Endothelial cell of umbilical vein (primary cell): ENCODE data around the gene RILP. TPM values are rescaled to one million over a fixed set of nuclear protein-coding genes. Genes with fewer than 3 reads are reported as not detected.

ENCODE experiments used
- BruUV-seq: library from RNA; stranded (reverse); fragments of 400-500 nt; replicated peaks from 2 replicates; lab custom pipeline; 2021; lab: Mats Ljungman, UMichigan
- CTCF ChIA-PET: fragments of 300-600, 350-600 bp; sonication (Branson Sonifier 250); formaldehyde crosslinking; loops from one replicate; lab custom pipeline; 2021; ENCODE audit warnings: antibody characterized with exemption, inconsistent platforms; lab: Charles Lee
- POLR2A ChIA-PET: fragments of 300-600, 350-600 bp; sonication (Branson Sonifier 250); formaldehyde crosslinking; loops from one replicate; lab custom pipeline; 2021; ENCODE audit warnings: antibody characterized with exemption, inconsistent platforms; lab: Charles Lee
- DNase-seq: peaks from one replicate; pipeline ENCODE4 v3.0.0-alpha.2; 2011; ENCODE audit warnings: low read depth, low spot score
- FAIRE-seq: peaks from 2 replicates; lab custom pipeline; 2011; peaks lifted over from hg19 to GRCh38; lab: Jason Lieb, UNC
- H2AFZ ChIP-seq: 2 replicates; pipeline ENCODE4 v1.6.0; 2012; ENCODE audit warnings: low read depth, low read length, control low read depth, inconsistent platforms
- H3K27ac ChIP-seq: 2 replicates; pipeline ENCODE4 v1.5.1; 2011; ENCODE audit warnings: low read depth, mild to moderate bottlenecking, control low read depth, low read length, moderate library complexity; ENCODE audit not compliant: insufficient read depth
- H3K27me3 ChIP-seq, 2 experiments: 2 replicates each; pipeline versions ENCODE4 v1.6.0 to v1.6.1; 2011; ENCODE audit warnings: low read length in 2 of 2, mixed read lengths in 1 of 2; ENCODE audit not compliant: control insufficient read depth in 2 of 2, insufficient read depth in 2 of 2
- H3K36me3 ChIP-seq, 2 experiments: 2 replicates in 1 of 2; 3 replicates in 1 of 2; pipeline ENCODE4 v1.5.1; 2011; ENCODE audit warnings: low read length in 2 of 2, mild to moderate bottlenecking in 1 of 2, moderate library complexity in 1 of 2; ENCODE audit not compliant: control insufficient read depth in 2 of 2, insufficient read depth in 2 of 2; ENCODE audit errors: extremely low read depth in 1 of 2
- H3K4me1 ChIP-seq: 3 replicates; pipeline ENCODE4 v1.5.1; 2011; ENCODE audit warnings: mild to moderate bottlenecking, low read length; ENCODE audit not compliant: control insufficient read depth, insufficient read depth; ENCODE audit errors: extremely low read depth
- H3K4me2 ChIP-seq: 2 replicates; pipeline ENCODE4 v1.6.1; 2011; ENCODE audit warnings: low read length, control low read depth, mixed read lengths; ENCODE audit not compliant: insufficient read depth
- H3K4me3 ChIP-seq, 3 experiments: fragments of 200-600 bp in 1 of 3; sonication (generic), shearing (Covaris generic) in 1 of 3; replicated peaks in 1 of 3; 2 replicates each; pipeline ENCODE4 v1.5.1; 2011 to 2016; ENCODE audit warnings: control low read depth in 3 of 3, low read length in 3 of 3, mild to moderate bottlenecking in 2 of 3, inconsistent platforms in 1 of 3, low read depth in 1 of 3, moderate library complexity in 1 of 3; ENCODE audit not compliant: insufficient read depth in 1 of 3
- H3K79me2 ChIP-seq: 2 replicates; pipeline ENCODE4 v1.6.0; 2012; ENCODE audit warnings: low read length, inconsistent platforms; ENCODE audit not compliant: control insufficient read depth, insufficient read depth
- H3K9ac ChIP-seq: replicated peaks from 2 replicates; pipeline ENCODE3; 2011; ENCODE audit warnings: low read length, control low read depth; ENCODE audit not compliant: insufficient read depth; ENCODE audit errors: extremely low read depth
- H3K9me1 ChIP-seq: replicated peaks from 3 replicates; pipeline ENCODE4 v1.6.0; 2011; ENCODE audit warnings: mild to moderate bottlenecking, low read length; ENCODE audit not compliant: control insufficient read depth, insufficient read depth; ENCODE audit errors: extremely low read depth
- H3K9me3 ChIP-seq: replicated peaks from 2 replicates; pipeline ENCODE4 v1.5.1; 2012; ENCODE audit warnings: low read length, inconsistent platforms; ENCODE audit not compliant: control insufficient read depth, insufficient read depth
- H4K20me1 ChIP-seq: replicated peaks from 2 replicates; pipeline ENCODE3; 2011; ENCODE audit warnings: mild to moderate bottlenecking, low read length; ENCODE audit not compliant: control insufficient read depth, insufficient read depth; ENCODE audit errors: extremely low read depth
- CTCF ChIP-seq, 2 donors: IDR thresholded peaks; 1 replicate in 1 of 2; 2 replicates in 1 of 2; pipeline ENCODE4 v1.5.1; 2011; ENCODE audit warnings: low read length in 2 of 2, mild to moderate bottlenecking in 2 of 2, moderate library complexity in 2 of 2, control low read depth in 1 of 2, inconsistent platforms in 1 of 2, low read depth in 1 of 2; ENCODE audit not compliant: insufficient read depth in 1 of 2; ENCODE audit errors: extremely low read depth in 1 of 2
- EZH2 ChIP-seq: IDR thresholded peaks from 2 replicates; pipeline ENCODE4 v1.6.1; 2012; ENCODE audit warnings: borderline replicate concordance, low read depth, mild to moderate bottlenecking, moderate library complexity, low read length, inconsistent platforms; ENCODE audit not compliant: severe bottlenecking
- GATA2 ChIP-seq: IDR thresholded peaks from 2 replicates; pipeline ENCODE4 v1.7.0; 2011; ENCODE audit warnings: low read depth, mild to moderate bottlenecking, moderate library complexity, mixed read lengths, low read length; ENCODE audit not compliant: insufficient read length, insufficient read depth
- MAX ChIP-seq: IDR thresholded peaks from 2 replicates; pipeline ENCODE4 v1.6.1; 2011; ENCODE audit not compliant: insufficient read depth, insufficient read length
- MYC ChIP-seq: IDR thresholded peaks from one replicate; pipeline ENCODE4 v1.6.1; 2011; ENCODE audit warnings: mild to moderate bottlenecking, low read depth, low read length
- POLR2AphosphoS5 ChIP-seq: IDR thresholded peaks from 2 replicates; pipeline ENCODE4 v1.6.1; 2012; ENCODE audit warnings: low read depth, mild to moderate bottlenecking, control low read depth, low read length, moderate library complexity; ENCODE audit not compliant: insufficient read depth
- dilution Hi-C: fragments of 300-500 bp; cut with MboI; formaldehyde crosslinking; loops from one replicate; pipeline ENCODE4 v1.15.0; 2019; ENCODE audit warnings: low sequenced_read_pairs; ENCODE audit not compliant: extremely low pct_ligation_motif_present
- intact Hi-C: fragments of 100-400 bp; cut with micrococcal nuclease; formaldehyde crosslinking; loops from one replicate; pipeline ENCODE4 v1.10.0; 2022
- polyA plus RNA-seq, 4 experiments: library from polyadenylated mRNA; depleted of rRNA in 3 of 4; stranded (reverse) in 3 of 4; unstranded in 1 of 4; fragments of >200 nt; gene quantifications; 2 replicates each; pipeline versions ENCODE4 v1.2.1 to v1.2.3, GENCODE V29; 2011 to 2012; ENCODE audit warnings: missing spikeins in 1 of 4
- total RNA-seq: library from RNA; stranded (reverse); gene quantifications from 2 replicates; pipeline ENCODE4 v1.2.3, GENCODE V29; 2021

Gene RILP
- total and polyA plus RNA-seq, 2 donors (not counting 3 experiments of a cell fraction or from before 2014, with no cell fraction given) = 9.4 to 10.0 TPM

DNA sequence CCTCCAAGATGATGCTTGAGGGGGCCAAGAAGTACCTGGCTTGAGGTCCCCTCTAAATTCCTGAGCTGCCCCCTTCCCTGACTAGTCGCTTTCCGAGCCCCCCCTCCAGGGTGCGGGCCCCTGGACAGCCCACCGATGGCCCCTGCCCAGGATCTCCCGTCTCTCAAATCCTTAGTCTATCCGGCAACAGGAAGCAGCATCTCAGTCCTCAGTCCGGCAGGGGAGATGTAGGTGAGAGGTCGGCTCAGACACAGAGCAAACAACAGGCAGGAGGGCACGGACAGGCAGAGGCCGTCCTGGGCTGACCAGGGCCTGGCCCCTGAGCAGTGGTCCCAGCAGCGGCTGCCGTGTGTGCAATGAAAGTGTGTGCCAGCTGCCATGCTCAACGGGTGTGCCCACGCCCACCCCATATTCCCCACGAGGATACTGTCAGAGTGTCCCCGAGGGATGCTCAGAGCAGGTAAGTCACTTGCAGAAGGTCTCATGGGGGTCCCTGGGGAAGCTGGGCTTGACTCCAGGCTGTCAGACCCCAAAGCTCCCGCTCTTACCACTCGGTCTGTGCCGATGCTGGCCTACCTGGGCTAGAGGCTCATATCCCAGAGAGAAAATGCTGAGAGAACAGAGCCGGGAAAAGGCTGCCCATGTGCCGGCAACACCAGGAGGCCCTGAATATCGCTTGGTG lies 28.3 kb downstream of the RILP start:
- no peak for TF ChIP-seq MYC
- TF ChIP-seq MAX = no peak
- TF ChIP-seq GATA2 = no peak
- TF ChIP-seq POLR2AphosphoS5 = no peak
- TF ChIP-seq EZH2 = no peak
- no peak for TF ChIP-seq CTCF (IDR thresholded peaks at IDR 0.05; ENCODE audit: extremely low read depth in 1 of 2, insufficient read depth in 1 of 2, low read depth in 1 of 2, low read length in 2 of 2)
- Histone ChIP-seq H3K27me3 (no peaks in the 10 kb centered on the region), H4K20me1 (no peaks in the 10 kb centered on the region), H3K9me3 (no peaks in the 10 kb centered on the region), H2AFZ (no peak overlapping the region), H3K4me2 (no peak overlapping the region), H3K27ac (no peak overlapping the region), H3K9me1 (no peaks in the 10 kb centered on the region), H3K36me3 (peaks cover 0 to 5% of the 10 kb centered on the region in 2 experiments), H3K79me2 (peaks cover under 1% of the 10 kb centered on the region), H3K4me1 (peaks cover 35% of the 10 kb centered on the region), H3K9ac (no peak overlapping the region), H3K4me3 (no peak overlapping the region)
- intact Hi-C loops = no loop called here
- DNase-seq (no peak), FAIRE-seq (no peak)
- ChIA-PET CTCF (interaction anchor here (2.3 kb wide), 1 partner anchor 47 kb away, joined by 10 read pairs; no protein-coding TSS in a partner anchor), POLR2A (no interaction called here)
- dilution Hi-C loops = no loop called here
- no TSS peak for BruUV-seq
